ENCODE data around the gene LMX1B.

DNA sequence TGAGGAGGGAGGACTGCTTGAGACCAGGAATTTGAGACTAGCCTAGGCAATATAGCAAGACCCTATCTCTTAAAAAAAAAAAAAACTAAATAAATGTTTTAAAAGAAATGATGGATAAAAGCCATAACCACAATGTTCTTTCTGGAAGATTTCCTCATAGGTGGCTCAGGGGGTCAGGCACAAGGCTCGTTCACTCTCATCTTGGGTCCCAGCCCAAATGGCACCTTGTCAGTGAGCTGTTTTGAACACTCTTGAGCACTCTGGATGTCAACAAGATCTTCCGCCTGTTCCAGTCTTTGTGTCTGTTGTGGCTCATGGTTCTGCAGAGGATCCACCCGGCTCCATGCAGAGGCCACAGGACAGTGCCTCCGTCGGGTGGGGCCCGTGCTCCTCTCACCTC, 35.7 kb upstream of the LMX1B start:
- TF ChIP-seq RAD21 (IDR thresholded peaks at IDR 0.05; ENCODE audit: low read depth): no peak
- TF ChIP-seq TCF12 (IDR thresholded peaks at IDR 0.05; ENCODE audit: low read depth): no peak
